Measurements from ENCODE around the gene PPP1R14C.

GRCh38 chr6:150211700-150212511 is 69.1 kb downstream of the PPP1R14C start:
- no peak for TF ChIP-seq CTCF (IDR thresholded peaks at IDR 0.05)
- TF ChIP-seq POLR2A (IDR thresholded peaks at IDR 0.05) = no peak
